GM21825 (cell line): Measurements from ENCODE around the gene IRX1.

Experiments used
- ATAC-seq: cut with Tn5 transposase; IDR thresholded peaks from one replicate; pipeline ENCODE4 v1.9.1; 2021; ENCODE audit warnings: mild to moderate bottlenecking, moderate library complexity; ENCODE audit not compliant: unreplicated experiment

Gene IRX1

GRCh38 chr5:3595006-3595961, at the start of gene IRX1:
IRX1 (plus strand) TSS chr5:3595832; CDS start chr5:3596106, 274 bp downstream.
- ATAC-seq = no peak

- no peak for ATAC-seq
Observed at GRCh38 chr5:3546028-3546427, 49.6 kb upstream of the IRX1 start.

GRCh38 chr5:3564116-3564515, 31.5 kb upstream of the IRX1 start:
- ATAC-seq = no peak

GRCh38 chr5:3564827-3565518, 30.7 kb upstream of the IRX1 start:
- no peak for ATAC-seq

- no peak for ATAC-seq
Observed at GRCh38 chr5:3584724-3585531, 10.7 kb upstream of the IRX1 start.

GRCh38 chr5:3590161-3590966, 5.3 kb upstream of the IRX1 start:
- ATAC-seq = no peak

- no peak for ATAC-seq
Observed at GRCh38 chr5:3590967-3591900, 4.4 kb upstream of the IRX1 start.

GRCh38 chr5:3592298-3592697, 3.3 kb upstream of the IRX1 start:
- ATAC-seq = no peak

GRCh38 chr5:3593771-3594509, 1.7 kb upstream of the IRX1 start:
- no peak for ATAC-seq

- no peak for ATAC-seq
Observed at GRCh38 chr5:3594510-3595005, 1.1 kb upstream of the IRX1 start.

GRCh38 chr5:3596261-3596825, 711 bp downstream of the IRX1 start:
- ATAC-seq = no peak

GRCh38 chr5:3596857-3597166, 1.2 kb downstream of the IRX1 start:
- no peak for ATAC-seq

GRCh38 chr5:3597167-3598007, 1.8 kb downstream of the IRX1 start:
- no peak for ATAC-seq

- no peak for ATAC-seq
Observed at GRCh38 chr5:3598207-3598606, 2.6 kb downstream of the IRX1 start.

- ATAC-seq = no peak
Observed at GRCh38 chr5:3598769-3599211, 3.2 kb downstream of the IRX1 start.

GRCh38 chr5:3599226-3600105, 3.8 kb downstream of the IRX1 start:
- ATAC-seq = no peak
